ENCODE measurements around the gene CDK6. TPM values are rescaled to one million over a fixed set of nuclear protein-coding genes. Genes with fewer than 3 reads are reported as not detected.

Gene CDK6
- total and polyA plus RNA-seq, 9 of the 15 experiments (the other 6 are each of a cell fraction or from before 2014, with no cell fraction given) = 7.6 to 109 (median 44.4) TPM

GRCh38 chr7:92589056-92589455, 247.3 kb downstream of the CDK6 start:
- no peak for FAIRE-seq
- H3K79me2 ChIP-seq (ENCODE audit: control insufficient read depth, insufficient read depth, low read length) = peaks cover 62% of the 10 kb centered on the region
- H3K4me1 ChIP-seq (replicated peaks in 1 of 2; ENCODE audit: control insufficient read depth in 2 of 2, insufficient read depth in 2 of 2, low read length in 2 of 2) = peaks cover 16 to 21% of the 10 kb centered on the region in 2 experiments; a peak in 4 of 5 replicates
- H4K20me1 ChIP-seq (replicated peaks; ENCODE audit: control insufficient read depth, insufficient read depth, low read length) = peaks cover 21% of the 10 kb centered on the region
- H3K9me3 ChIP-seq (replicated peaks; ENCODE audit: control insufficient read depth, insufficient read depth, low read depth, low read length) = no peaks in the 10 kb centered on the region
- no peak overlapping the region for H2AFZ ChIP-seq (ENCODE audit: low read depth, low read length)
- H3K27me3 ChIP-seq (ENCODE audit: control insufficient read depth in 2 of 2, insufficient read depth in 2 of 2, low read length in 2 of 2) = no peaks in the 10 kb centered on the region
- no peak for ATAC-seq
- peak overlapping the region; percentile 84 to 100 for H3K9ac ChIP-seq (ENCODE audit: insufficient read depth in 1 of 2, low read depth in 2 of 2, low read length in 2 of 2)
- intact Hi-C loops (cut with micrococcal nuclease) = no loop called here
- peak overlapping the region; percentile 97 for H3K4me2 ChIP-seq (ENCODE audit: insufficient read depth, low read length)
- ChIA-PET CTCF (ENCODE audit: low intra/inter-chr PET ratio) (no interaction called here), POLR2A (interaction anchor here (0.6 to 1.2 kb wide), 2 partner anchors 33 to 59 kb away, joined by 3 to 4 read pairs; no protein-coding TSS in a partner anchor)
- peak overlapping the region; percentile 82 for H3K27ac ChIP-seq (ENCODE audit: extremely low read depth, low read depth, low read length)
- peak overlapping the region; percentile 75 for H3K4me3 ChIP-seq
- TSS peak; percentile 42 for BruUV-seq (replicated peaks)
- 0 out of 2 replicates have a peak, but pooled peaks have one; percentile 21 for TF ChIP-seq NCOR1 (IDR thresholded peaks at IDR 0.05)
- no peak for TF ChIP-seq TRIM25 (IDR thresholded peaks at IDR 0.05; ENCODE audit: borderline replicate concordance)
- TF ChIP-seq ZNF512 (tag; IDR thresholded peaks at IDR 0.05) = 0 out of 2 replicates have a peak, but pooled peaks have one; percentile 21
- DNase-seq (ENCODE audit: extremely low read depth in 1 of 4, low spot score in 3 of 4) = no peak
- peaks cover 35% of the 10 kb centered on the region; the same call in 1 of the 3 replicates for H3K36me3 ChIP-seq (ENCODE audit: control insufficient read depth, insufficient read depth, low read length)
- H3K9me1 ChIP-seq (ENCODE audit: control insufficient read depth, insufficient read depth, low read length) = no peaks in the 10 kb centered on the region
- 35% methylated on average over 7 of the region's 7 CpGs for WGBS (ENCODE audit: insufficient coverage, low coverage, missing lambda C conversion rate)
- in situ Hi-C loops (cut with MboI) = no loop called here

All from K562 (cell line).